Measurements from ENCODE around the gene ANKRD45.
"Not testable (repeated sequence)": the region's sequence is repeated elsewhere in the genome, so short reads cannot be mapped to it uniquely, and the experiment has no call there.

ANKRD45 gene

GRCh38 chr1:173642450-173643139 is 27.1 kb downstream of the ANKRD45 start:
- peak; percentile 12 for DNase-seq

GRCh38 chr1:173639102-173639501 is 30.5 kb downstream of the ANKRD45 start:
- no peak for DNase-seq

GRCh38 chr1:173638043-173639021 is 31.3 kb downstream of the ANKRD45 start:
- no peak for DNase-seq

GRCh38 chr1:173637236-173638042 is 32.2 kb downstream of the ANKRD45 start:
- not testable (repeated sequence) for DNase-seq

GRCh38 chr1:173635116-173635515 is 34.5 kb downstream of the ANKRD45 start, which contains the start of gene TEX50:
TSS of gene TEX50 (plus strand) at chr1:173635338. CDS start at chr1:173635522, 184 bp downstream.
- DNase-seq = no peak

GRCh38 chr1:173628888-173629287 is 40.8 kb downstream of the ANKRD45 start:
- no peak for DNase-seq

GRCh38 chr1:173627269-173627668 is 42.4 kb downstream of the ANKRD45 start:
- DNase-seq = no peak

GRCh38 chr1:173616859-173617258 is 52.8 kb downstream of the ANKRD45 start:
- no peak for DNase-seq

GRCh38 chr1:173613086-173613485 is 56.6 kb downstream of the ANKRD45 start:
- not testable (repeated sequence) for DNase-seq

DNA sequence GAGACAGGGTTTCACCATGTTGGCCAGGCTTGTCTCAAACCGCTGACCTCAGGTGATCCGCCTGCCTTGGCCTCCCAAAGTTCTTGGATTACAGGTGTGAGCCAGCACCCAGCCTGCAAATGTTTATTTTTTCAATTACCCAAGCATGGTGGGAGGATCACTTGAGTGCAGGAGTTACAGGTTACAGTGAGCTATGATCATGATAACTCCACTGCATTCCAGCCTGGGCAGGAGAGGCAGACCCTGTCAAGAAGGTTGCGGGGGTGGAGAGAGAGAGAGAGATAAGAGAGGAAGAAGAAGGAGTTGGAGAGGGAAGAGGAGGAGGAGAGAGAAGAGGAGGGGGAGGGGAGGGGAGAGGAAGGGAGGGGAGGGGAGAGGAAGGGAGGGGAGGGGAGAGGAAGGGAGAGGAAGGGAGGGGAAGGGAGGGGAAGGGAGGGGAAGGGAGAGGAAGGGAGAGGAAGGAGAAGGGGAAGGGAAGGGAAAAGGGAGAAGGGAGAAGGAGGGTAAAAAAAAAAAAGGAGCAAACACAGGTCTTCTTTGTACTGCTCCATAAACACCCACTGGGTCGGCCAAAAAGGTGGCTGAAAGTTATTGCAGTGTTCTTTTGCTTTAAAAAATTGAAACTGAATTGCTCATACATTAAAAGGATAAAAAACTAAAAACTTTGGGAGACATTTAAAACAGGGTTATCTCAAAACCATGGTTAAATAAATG is 61.0 kb downstream of the ANKRD45 start:
- DNase-seq = no peak

GRCh38 chr1:173603056-173603591 is 66.5 kb downstream of the ANKRD45 start, which contains the start of gene SLC9C2:
TSS of gene SLC9C2 (minus strand) at chr1:173603072. CDS start at chr1:173601776, 1,296 bp downstream.
- no peak for DNase-seq

- no peak for DNase-seq
Observed at GRCh38 chr1:173601588-173601987, 68.1 kb downstream of the ANKRD45 start.

- DNase-seq = no peak
Observed at GRCh38 chr1:173596097-173596825, 73.4 kb downstream of the ANKRD45 start.

- DNase-seq = not testable (repeated sequence)
Observed at GRCh38 chr1:173591138-173591537, 78.5 kb downstream of the ANKRD45 start.

DNA sequence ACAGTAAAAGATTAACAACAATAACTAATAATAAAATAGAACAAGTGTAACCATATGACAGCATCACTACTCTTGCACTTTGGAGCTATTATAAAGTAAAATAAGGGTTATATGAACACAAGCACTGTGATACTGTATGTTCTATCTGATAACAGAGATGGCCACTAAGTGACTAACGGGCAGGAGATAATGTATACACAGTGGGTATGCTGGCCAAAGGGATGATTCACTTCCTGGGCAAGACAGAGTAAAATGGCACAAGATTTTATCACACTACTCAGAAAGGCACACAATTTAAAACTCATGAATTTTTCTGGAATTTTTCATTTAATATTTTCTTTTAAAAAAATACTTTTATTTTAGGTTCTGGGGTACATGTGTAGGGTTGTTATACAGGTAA is 79.1 kb downstream of the ANKRD45 start:
- no peak for DNase-seq

GRCh38 chr1:173581383-173582079 is 88.1 kb downstream of the ANKRD45 start:
- no peak for DNase-seq

GRCh38 chr1:173580658-173581057 is 89.0 kb downstream of the ANKRD45 start:
- no peak for DNase-seq

DNA sequence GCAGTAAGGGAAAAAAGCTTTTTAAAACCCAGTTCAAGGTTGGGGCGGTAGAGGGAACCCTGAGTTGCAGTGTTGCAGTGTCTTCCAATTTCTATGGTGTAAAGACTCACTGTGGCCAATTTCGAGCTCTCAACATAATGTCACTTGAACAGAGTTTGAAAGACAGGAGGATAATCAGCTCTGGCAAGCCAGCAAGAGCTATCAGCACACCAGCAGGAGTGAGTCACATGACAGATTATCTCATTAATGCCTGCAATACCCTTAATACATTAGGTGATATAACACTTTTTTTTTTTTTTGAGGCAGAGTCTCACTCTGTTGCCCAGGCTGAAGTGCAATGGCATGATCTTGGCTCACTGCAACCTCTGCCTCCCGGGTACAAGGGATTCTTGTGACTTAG is 89.6 kb downstream of the ANKRD45 start:
- DNase-seq = no peak

DNA sequence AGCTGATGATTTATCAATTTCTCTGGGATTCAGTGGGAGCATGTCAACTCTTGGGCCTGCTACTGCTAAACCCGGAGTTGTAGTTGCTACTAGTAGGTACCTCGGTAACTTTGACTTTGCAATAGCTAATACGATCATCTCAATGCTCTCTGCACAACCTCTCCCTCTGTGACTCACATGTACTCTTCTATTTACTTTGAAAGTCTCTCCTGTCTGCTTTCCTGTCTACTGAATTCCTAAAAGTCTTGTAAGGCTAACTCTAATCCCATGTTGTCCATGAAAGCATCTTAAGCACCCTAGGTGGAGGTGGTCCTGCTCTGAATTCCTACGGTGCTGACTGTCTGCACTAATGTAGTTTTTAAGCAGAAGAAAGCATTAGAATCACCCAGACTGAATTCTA is 96.1 kb downstream of the ANKRD45 start:
- no peak for DNase-seq

DNA sequence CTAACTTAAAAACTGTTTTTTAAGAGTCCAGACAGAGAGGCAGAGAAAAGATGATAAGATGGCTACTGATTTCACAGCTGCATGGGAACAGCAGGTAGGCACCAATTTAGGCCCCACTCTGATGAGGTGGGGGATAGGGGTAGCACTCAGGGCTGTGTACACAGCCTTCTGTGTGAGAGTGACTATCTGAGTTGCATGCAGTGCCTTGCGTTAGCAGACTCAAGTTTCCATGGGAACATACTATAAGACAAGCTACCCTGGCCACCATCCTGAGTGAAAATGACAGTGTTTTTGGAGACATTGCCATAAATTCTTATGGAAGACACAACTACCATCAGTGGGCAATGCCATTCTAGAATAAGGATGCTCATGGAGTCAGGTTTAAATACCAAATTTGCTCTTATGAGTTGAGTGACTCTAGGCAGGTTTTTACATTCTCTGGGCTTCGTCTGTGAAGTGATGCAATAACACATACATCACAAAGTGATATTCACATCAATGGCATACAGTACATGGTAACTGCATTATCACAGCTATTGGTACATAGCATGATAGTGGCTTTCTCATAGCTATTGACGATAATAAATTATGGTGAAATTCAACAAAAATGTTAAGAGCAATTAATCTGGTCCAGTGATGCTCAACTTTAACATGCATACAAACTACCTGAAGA is 97.3 kb downstream of the ANKRD45 start:
- no peak for DNase-seq
